Body of pancreas (tissue), 4 donors: ENCODE measurements around the gene TNNI2. TPM values are rescaled to one million over a fixed set of nuclear protein-coding genes. Genes with fewer than 3 reads are reported as not detected.

Experiments used
- ATAC-seq: fragments of 150-250 bp; one replicate; pipeline ENCODE4 v1.9.1; 2016
- DNase-seq, 4 donors: peaks; one replicate each; pipeline ENCODE4 v3.0.0-alpha.2; 2019
- H3K27ac ChIP-seq, 4 donors: fragments of 200-600 bp; sonication (generic); 1 replicate in 3 of 4; 2 replicates in 1 of 4; pipeline versions ENCODE4 v1.5.1 to v1.6.1; 2016 to 2019; ENCODE audit warnings: mild to moderate bottlenecking in 1 of 4, mixed read lengths in 1 of 4, moderate library complexity in 1 of 4
- H3K27me3 ChIP-seq, 2 donors: fragments of 200-600 bp; sonication (generic); one replicate each; pipeline ENCODE4 v1.6.0; 2016; ENCODE audit warnings: mild to moderate bottlenecking in 1 of 2
- H3K36me3 ChIP-seq, 2 donors: fragments of 200-600 bp; sonication (generic); replicated peaks in 1 of 2; 2 replicates each; pipeline ENCODE4 v1.5.1; 2016; ENCODE audit warnings: low read depth in 2 of 2; ENCODE audit not compliant: insufficient read depth in 1 of 2
- H3K4me1 ChIP-seq: fragments of 200-600 bp; sonication (generic); one replicate; pipeline ENCODE4 v1.6.0; 2016
- H3K4me3 ChIP-seq, 2 donors: fragments of 200-600 bp; sonication (generic); 1 replicate in 1 of 2; 2 replicates in 1 of 2; pipeline ENCODE4 v1.5.1; 2016 to 2019
- H3K9me3 ChIP-seq, 3 donors: fragments of 200-600 bp; sonication (generic); 1 replicate in 2 of 3; 2 replicates in 1 of 3; pipeline ENCODE4 v1.5.1; 2016
- POLR2A ChIP-seq, 3 donors: fragments of 450-650 bp; IDR thresholded peaks; one replicate each; pipeline ENCODE4 v1.6.1; 2016; ENCODE audit warnings: antibody characterized with exemption in 3 of 3, mild to moderate bottlenecking in 2 of 3
- WGBS, 2 donors: methylation state at CpG; one replicate each; pipeline ENCODE4 v1.1.5; 2017; 5-methylcytosine and 5-hydroxymethylcytosine counted together
- intact Hi-C: fragments of 100-400 bp; cut with DNase I; formaldehyde crosslinking; loops from one replicate; pipeline ENCODE4 v1.15.1; 2023
- total RNA-seq, 2 donors: library from RNA; depleted of rRNA; stranded (reverse); fragments of >200 nt; gene quantifications; one replicate each; pipeline ENCODE4 v1.1.0, GENCODE V29; 2016
- TF ChIP-seq, protein P1 (sequence below), 7 experiments: fragments of 450-650 bp in 4 of 7; fragments of 200-600 bp in 3 of 7; sonication (generic) in 3 of 7; IDR thresholded peaks; one replicate each; pipeline ENCODE4 v1.5.1; 2016 to 2019; ENCODE audit warnings: antibody characterized with exemption in 7 of 7

Gene TNNI2
- total RNA-seq, 2 donors from 2014 or later, result 3.4 to 3.6 TPM

DNA sequence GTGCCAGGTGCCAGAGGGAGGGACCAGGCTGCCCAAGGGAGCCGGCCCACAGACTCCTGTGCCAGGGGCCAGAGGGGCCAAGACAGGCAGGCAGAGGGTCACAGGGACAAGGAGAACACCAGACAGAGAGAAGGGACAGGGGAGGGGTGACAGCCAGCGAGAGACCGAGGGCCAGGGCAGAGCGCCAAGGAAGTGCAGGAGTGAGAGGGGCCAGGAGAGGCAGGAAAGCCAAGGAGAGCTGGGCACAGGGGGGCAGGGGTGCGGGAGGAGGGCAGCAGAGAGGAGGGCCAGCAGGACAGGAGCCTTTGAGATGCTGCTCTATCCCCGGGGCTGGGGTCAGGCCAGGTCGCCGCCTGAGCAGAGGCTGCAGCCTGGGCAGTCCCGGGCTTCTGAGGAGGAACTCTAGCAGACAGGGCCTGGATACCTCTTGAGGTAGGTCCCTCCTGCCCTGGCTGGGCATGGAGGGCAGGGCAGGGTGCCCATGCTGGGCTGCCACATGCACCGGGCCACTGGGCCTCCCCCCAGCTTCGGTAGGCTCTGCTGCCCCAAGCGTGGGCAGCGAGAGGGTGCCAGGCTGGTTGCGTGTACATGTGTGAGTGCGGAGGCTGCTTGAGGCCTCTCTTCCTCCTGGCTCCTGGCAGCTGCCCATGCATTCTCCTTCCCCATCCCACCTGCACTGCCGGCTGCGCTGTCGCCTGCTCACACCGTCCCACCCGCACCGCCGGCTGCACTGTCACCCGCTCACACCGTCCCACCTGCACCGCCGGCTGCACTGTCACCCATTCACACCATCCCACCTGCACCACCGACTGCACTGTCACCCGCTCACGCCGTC lies 26.3 kb downstream of the TNNI2 start:
- intact Hi-C loops, result no loop called here
- Histone ChIP-seq H3K4me1 (peaks cover 33% of the 10 kb centered on the region), H3K9me3 (no peaks in the 10 kb centered on the region), H3K27ac (peak overlapping the region in 1 of 4 donors; percentile 83), H3K27me3 (no peaks in the 10 kb centered on the region), H3K36me3 (no peaks in the 10 kb centered on the region), H3K4me3 (no peak overlapping the region)
- DNase-seq, result peak in 1 of 4 donors; percentile 48
- WGBS, 2 donors, result 83 to 87% methylated on average over 29 of the region's 30 CpGs
- no peak for ATAC-seq
- no peak for TF ChIP-seq POLR2A (IDR thresholded peaks at IDR 0.05)
- TF ChIP-seq, protein P1, sequence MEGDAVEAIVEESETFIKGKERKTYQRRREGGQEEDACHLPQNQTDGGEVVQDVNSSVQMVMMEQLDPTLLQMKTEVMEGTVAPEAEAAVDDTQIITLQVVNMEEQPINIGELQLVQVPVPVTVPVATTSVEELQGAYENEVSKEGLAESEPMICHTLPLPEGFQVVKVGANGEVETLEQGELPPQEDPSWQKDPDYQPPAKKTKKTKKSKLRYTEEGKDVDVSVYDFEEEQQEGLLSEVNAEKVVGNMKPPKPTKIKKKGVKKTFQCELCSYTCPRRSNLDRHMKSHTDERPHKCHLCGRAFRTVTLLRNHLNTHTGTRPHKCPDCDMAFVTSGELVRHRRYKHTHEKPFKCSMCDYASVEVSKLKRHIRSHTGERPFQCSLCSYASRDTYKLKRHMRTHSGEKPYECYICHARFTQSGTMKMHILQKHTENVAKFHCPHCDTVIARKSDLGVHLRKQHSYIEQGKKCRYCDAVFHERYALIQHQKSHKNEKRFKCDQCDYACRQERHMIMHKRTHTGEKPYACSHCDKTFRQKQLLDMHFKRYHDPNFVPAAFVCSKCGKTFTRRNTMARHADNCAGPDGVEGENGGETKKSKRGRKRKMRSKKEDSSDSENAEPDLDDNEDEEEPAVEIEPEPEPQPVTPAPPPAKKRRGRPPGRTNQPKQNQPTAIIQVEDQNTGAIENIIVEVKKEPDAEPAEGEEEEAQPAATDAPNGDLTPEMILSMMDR (IDR thresholded peaks at IDR 0.05), result no peak

DNA sequence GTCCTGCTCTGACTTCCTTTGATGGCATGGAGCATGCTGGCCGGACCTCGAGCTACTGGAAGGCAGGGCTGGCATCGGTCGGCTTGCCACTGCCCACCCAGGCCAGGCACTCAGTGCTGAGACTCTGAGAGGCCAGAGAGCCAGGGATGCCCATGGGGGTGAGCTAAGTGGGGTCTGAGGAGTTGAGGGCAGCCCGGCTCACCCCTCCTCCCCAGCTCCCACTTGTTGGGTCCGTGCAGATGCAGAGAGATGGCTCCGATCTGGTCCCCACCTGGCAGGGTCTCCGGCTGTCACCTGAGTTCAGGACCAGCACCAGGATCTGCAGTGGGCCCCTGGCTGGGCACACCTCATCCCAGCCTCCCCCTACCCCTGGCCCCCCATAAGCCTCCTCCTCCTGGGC lies 27.4 kb downstream of the TNNI2 start:
- 94 to 97% methylated on average over 3 to 8 of the region's 8 CpGs for whole genome bisulfite sequencing, 2 donors
- no peak for TF ChIP-seq POLR2A (IDR thresholded peaks at IDR 0.05)
- TF ChIP-seq, protein P1 (IDR thresholded peaks at IDR 0.05), result no peak
- intact Hi-C loops, result no loop called here
- Histone ChIP-seq H3K27ac (no peak overlapping the region), H3K36me3 (no peaks in the 10 kb centered on the region), H3K4me3 (no peak overlapping the region), H3K9me3 (no peaks in the 10 kb centered on the region), H3K4me1 (peaks cover 44% of the 10 kb centered on the region), H3K27me3 (no peaks in the 10 kb centered on the region)
- no peak for DNase-seq
- no peak for ATAC-seq

DNA sequence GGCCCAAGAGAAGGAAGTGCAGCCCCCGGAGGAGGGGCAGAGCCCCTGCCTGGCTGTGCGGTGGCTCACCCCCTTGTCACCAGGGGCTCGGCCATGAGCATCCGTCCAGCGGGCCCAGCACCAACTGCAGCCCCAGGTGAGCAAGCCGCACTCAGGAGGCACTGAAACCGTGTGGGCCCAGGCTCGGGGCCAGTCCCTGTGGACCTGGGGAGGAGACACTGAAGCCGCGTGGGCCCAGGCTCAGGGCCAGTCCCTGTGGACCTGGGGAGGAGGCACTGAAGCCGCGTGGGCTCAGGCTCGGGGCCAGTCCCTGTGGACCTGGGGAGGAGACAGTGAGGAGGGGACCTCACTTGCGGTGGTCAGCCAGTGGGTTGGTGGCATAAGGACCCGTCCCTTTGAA lies 28.0 kb downstream of the TNNI2 start:
- Histone ChIP-seq H3K27ac (no peak overlapping the region), H3K4me1 (peaks cover 45% of the 10 kb centered on the region), H3K9me3 (no peaks in the 10 kb centered on the region), H3K27me3 (no peaks in the 10 kb centered on the region), H3K36me3 (no peaks in the 10 kb centered on the region), H3K4me3 (no peak overlapping the region)
- TF ChIP-seq, protein P1 (IDR thresholded peaks at IDR 0.05), result no peak
- no peak for TF ChIP-seq POLR2A (IDR thresholded peaks at IDR 0.05)
- intact Hi-C loops, result no loop called here
- ATAC-seq, result no peak
- no peak for DNase-seq
- WGBS, 2 donors, result 80 to 83% methylated on average over 4 to 13 of the region's 15 CpGs

DNA sequence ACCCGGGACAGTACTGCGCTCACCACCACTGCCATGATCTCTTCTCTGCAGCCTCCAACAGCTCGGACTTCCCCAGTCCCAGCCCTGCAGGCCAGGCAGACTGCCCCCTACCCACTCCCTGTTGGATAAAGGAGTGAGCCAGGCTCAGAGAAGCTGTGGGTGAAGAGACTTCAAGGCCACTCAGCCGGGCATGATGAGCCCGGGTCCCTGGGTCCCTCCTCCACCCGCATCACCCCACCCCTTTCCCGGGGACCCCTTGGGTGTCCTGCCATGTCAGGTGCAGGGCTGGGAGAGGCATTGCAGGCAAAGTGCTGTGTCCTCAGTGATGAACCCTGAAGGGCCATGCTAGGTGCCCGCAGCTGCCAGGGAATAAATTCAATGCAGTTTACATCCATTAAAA lies 28.6 kb downstream of the TNNI2 start:
- H3K27me3 ChIP-seq, result no peaks in the 10 kb centered on the region
- H3K36me3 ChIP-seq, result no peaks in the 10 kb centered on the region
- TF ChIP-seq POLR2A (IDR thresholded peaks at IDR 0.05), result no peak
- TF ChIP-seq, protein P1 (IDR thresholded peaks at IDR 0.05), result no peak
- DNase-seq, result no peak
- no peak overlapping the region for H3K4me3 ChIP-seq
- H3K4me1 ChIP-seq, result peaks cover 43% of the 10 kb centered on the region
- WGBS, 2 donors, result 64 to 75% methylated on average over 2 to 8 of the region's 8 CpGs
- H3K9me3 ChIP-seq, result no peaks in the 10 kb centered on the region
- intact Hi-C loops, result no loop called here
- no peak for ATAC-seq
- H3K27ac ChIP-seq, result no peak overlapping the region
